Left lung (tissue), 10 donors: ENCODE measurements around the gene PPFIA4. TPM values are rescaled to one million over a fixed set of nuclear protein-coding genes. Genes with fewer than 3 reads are reported as not detected.

Source experiments
- ATAC-seq: fragments of 200-7000 bp; cut with Tn5 transposase; one replicate; pipeline ENCODE4 v1.9.1; 2020; ENCODE audit warnings: moderate library complexity
- DNase-seq, 4 donors: peaks; one replicate each; pipeline ENCODE4 v3.0.0-alpha.2; 2013 to 2020
- H3K27ac ChIP-seq, 2 donors: fragments of 200-600 bp; sonication (generic) in 1 of 2; one replicate each; pipeline versions ENCODE4 v1.5.0 to v1.8.0; 2020 to 2021
- H3K27me3 ChIP-seq, 2 donors: fragments of 200-600 bp; sonication (generic) in 1 of 2; one replicate each; pipeline versions ENCODE4 v1.5.0 to v1.8.0; 2020 to 2021
- H3K36me3 ChIP-seq, 2 donors: fragments of 200-600 bp; sonication (generic) in 1 of 2; one replicate each; pipeline versions ENCODE4 v1.5.0 to v1.8.0; 2020 to 2021
- H3K4me1 ChIP-seq, 2 donors: fragments of 200-600 bp; one replicate each; pipeline ENCODE4 v1.8.0; 2021
- H3K4me3 ChIP-seq, 2 donors: fragments of 200-600 bp; sonication (generic) in 1 of 2; one replicate each; pipeline versions ENCODE4 v1.5.0 to v1.8.0; 2020 to 2021; ENCODE audit warnings: mild to moderate bottlenecking in 1 of 2
- H3K9me3 ChIP-seq, 2 donors: fragments of 200-600 bp; sonication (generic) in 1 of 2; one replicate each; pipeline versions ENCODE4 v1.5.0 to v1.8.0; 2020 to 2021
- CTCF ChIP-seq, 2 donors: fragments of 200-600 bp; sonication (generic) in 1 of 2; IDR thresholded peaks; one replicate each; pipeline versions ENCODE4 v1.5.0 to v1.8.0; 2021; ENCODE audit warnings: antibody characterized with exemption in 2 of 2
- intact Hi-C, 2 donors: fragments of 100-400 bp; cut with DNase I; formaldehyde crosslinking; loops; one replicate each; pipeline versions ENCODE4 v1.11.2 to v1.14.2; 2022
- polyA plus RNA-seq, 6 donors: library from polyadenylated mRNA; unstranded; fragments of 120-200 nt; gene quantifications; one replicate each; pipeline ENCODE4 v1.2.1, GENCODE V29; 2013; ENCODE audit not compliant: insufficient read length in 6 of 6
- total RNA-seq, 2 donors: library from RNA; stranded (reverse); fragmentation: NEBNext Ultra II Directional; extraction: Animal tissue kit (Norgen Biotek cat#: 25700); gene quantifications; one replicate each; pipeline ENCODE4 v1.2.1, GENCODE V29; 2021
- donor health status: DM: no; HTN: yes; CAD: no.
- donor health status: DM: no; HTN: no; CAD: no.

The PPFIA4 gene
- total and polyA plus RNA-seq, 8 donors = 1.3 to 5.1 (median 3.3) TPM

- intact Hi-C loops = no loop called here
- ATAC-seq = no peak
- Histone ChIP-seq H3K36me3 (no peaks in the 10 kb centered on the region), H3K4me3 (no peak overlapping the region), H3K9me3 (no peaks in the 10 kb centered on the region), H3K27me3 (no peaks in the 10 kb centered on the region), H3K4me1 (no peaks in the 10 kb centered on the region), H3K27ac (no peak overlapping the region)
- no peak for DNase-seq
- TF ChIP-seq CTCF (IDR thresholded peaks at IDR 0.05) = peak in 1 of 2 donors; percentile 47
Observed at GRCh38 chr1:203084588-203085527, 58.6 kb downstream of the PPFIA4 start.

- Histone ChIP-seq H3K36me3 (no peaks in the 10 kb centered on the region), H3K27me3 (no peaks in the 10 kb centered on the region), H3K4me1 (no peaks in the 10 kb centered on the region), H3K9me3 (no peaks in the 10 kb centered on the region), H3K4me3 (no peak within 1 kb of the TSS), H3K27ac (no peak within 1 kb of the TSS)
- DNase-seq = no peak
- no peak for ATAC-seq
- intact Hi-C loops = no loop called here
- no peak for TF ChIP-seq CTCF (IDR thresholded peaks at IDR 0.05)
Observed at GRCh38 chr1:203085528-203086406, 59.5 kb downstream of the PPFIA4 start, which contains the start of gene MYOG. MYOG (minus strand) TSS chr1:203086012; CDS start chr1:203085961, 51 bp downstream.

GRCh38 chr1:203086992-203087763 lies 60.9 kb downstream of the PPFIA4 start:
- Histone ChIP-seq H3K9me3 (no peaks in the 10 kb centered on the region), H3K4me3 (no peak overlapping the region), H3K4me1 (no peaks in the 10 kb centered on the region), H3K27ac (no peak overlapping the region), H3K36me3 (no peaks in the 10 kb centered on the region), H3K27me3 (no peaks in the 10 kb centered on the region)
- no peak for ATAC-seq
- no peak for DNase-seq
- no peak for TF ChIP-seq CTCF (IDR thresholded peaks at IDR 0.05)
- intact Hi-C loops = no loop called here

- H3K27me3 ChIP-seq = no peaks in the 10 kb centered on the region
- DNase-seq (no peak), ATAC-seq (no peak)
- TF ChIP-seq CTCF (IDR thresholded peaks at IDR 0.05) = no peak
- no peak overlapping the region for H3K27ac ChIP-seq
- intact Hi-C loops = no loop called here
- H3K9me3 ChIP-seq = no peaks in the 10 kb centered on the region
- H3K36me3 ChIP-seq = no peaks in the 10 kb centered on the region
- no peaks in the 10 kb centered on the region for H3K4me1 ChIP-seq
- no peak overlapping the region for H3K4me3 ChIP-seq
Observed at GRCh38 chr1:203088441-203088840, 62.1 kb downstream of the PPFIA4 start.
